GM18951 (cell line): ENCODE results near the gene SIDT2.

Experiments used
- POLR2A ChIP-seq: IDR thresholded peaks from 4 replicates; pipeline ENCODE4 v1.6.1; 2011; ENCODE audit warnings: mild to moderate bottlenecking; ENCODE audit not compliant: insufficient read length, insufficient read depth; ENCODE audit errors: extremely low read depth
- in situ Hi-C: fragments of 300-500 bp; cut with MboI; formaldehyde crosslinking; loops from one replicate; pipeline ENCODE4 v1.12.0; 2022; ENCODE audit warnings: low sequenced_read_pairs, mixed read lengths, inconsistent platforms; ENCODE audit not compliant: unreplicated experiment

Gene SIDT2

GRCh38 chr11:117205211-117205818, 26.8 kb downstream of the SIDT2 start:
- in situ Hi-C loops: loop anchor here (5.0 kb wide), 1 partner anchor 68 kb away; no protein-coding TSS in a partner anchor
- no peak for TF ChIP-seq POLR2A

DNA sequence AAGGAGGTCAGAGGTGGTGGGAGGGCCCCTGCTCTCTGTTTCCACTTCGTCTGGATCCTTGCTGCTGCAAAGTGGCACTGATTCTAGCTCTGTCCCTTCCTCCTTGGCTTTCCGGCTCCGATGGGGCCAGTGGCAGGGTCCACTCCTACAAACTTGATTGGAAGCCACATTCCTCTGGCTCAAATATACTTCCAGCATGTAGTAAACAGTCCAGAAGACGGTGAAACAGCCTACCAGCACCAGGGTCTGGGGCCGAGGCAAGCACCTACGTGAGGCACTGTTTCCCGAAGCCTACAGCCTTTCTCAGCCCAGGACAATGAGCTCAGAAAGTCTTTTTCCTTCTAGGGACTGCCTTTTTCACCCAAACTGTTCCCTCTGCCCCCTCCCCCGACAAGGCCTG, 27.6 kb downstream of the SIDT2 start:
- in situ Hi-C loops: loop anchor here (5.0 kb wide), 1 partner anchor 69 kb away; no protein-coding TSS in a partner anchor

DNA sequence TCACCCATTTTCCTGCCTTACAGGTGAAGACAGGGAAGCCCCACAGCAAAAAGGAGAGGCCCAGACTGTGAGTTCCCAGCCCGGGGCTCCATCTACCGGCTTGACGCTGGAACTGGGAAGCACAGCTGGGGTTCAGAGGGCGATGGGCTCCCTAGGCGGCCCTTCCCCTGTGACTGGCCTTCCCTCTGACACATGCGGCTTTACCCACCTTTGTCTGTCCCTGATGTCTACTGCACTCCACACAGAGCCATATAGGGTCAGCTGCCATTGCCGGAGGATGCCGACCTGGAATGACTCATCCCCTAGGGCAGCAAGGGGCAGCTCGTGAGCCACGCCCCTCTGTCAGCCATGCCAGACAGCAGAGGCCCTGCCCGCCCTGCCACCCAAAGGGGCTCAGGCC, 28.3 kb downstream of the SIDT2 start:
- in situ Hi-C loops: loop anchor here (5.0 kb wide), 1 partner anchor 70 kb away; no protein-coding TSS in a partner anchor

DNA sequence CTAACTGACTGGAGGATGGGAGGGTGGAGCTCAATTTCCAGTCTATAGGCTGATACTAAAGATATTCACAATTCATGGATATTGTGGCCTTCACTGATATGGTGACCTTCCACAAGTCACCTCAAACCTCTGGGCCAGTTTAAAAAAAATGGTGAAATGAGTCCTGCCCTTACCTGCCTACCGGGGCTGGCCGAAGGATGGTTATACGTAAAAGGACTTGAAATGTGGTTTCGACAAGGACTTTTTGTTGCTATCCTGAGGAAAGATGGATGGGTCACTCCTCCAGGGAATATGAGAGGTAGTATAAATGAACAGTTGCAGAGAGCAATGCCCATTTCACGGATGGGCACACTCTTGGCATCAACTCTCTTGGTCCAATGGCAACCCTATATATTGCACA, 28.9 kb downstream of the SIDT2 start:
- in situ Hi-C loops: loop anchor here (5.0 kb wide), 1 partner anchor 70 kb away; no protein-coding TSS in a partner anchor

DNA sequence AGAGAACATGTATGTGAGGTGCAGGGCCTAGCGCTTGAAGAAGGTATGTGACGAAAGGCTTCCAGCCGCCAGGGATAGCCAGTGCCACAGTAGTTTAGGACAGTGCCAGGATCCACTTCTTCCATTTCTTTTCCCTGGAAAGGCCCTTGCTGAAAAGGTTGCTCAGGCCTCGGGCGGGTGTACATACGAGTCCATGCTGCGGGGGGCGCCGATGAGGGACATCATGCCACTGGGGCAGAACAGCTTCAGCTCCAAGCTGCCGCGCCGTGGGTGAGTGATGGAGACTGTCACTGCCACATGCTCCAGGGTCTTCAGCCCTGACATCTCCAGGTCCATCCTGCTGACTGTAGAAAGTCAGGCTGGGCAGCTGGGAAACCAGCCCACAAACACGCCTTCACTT, 30.2 kb downstream of the SIDT2 start:
- in situ Hi-C loops: loop anchor here (5.0 kb wide), 1 partner anchor 71 kb away; no protein-coding TSS in a partner anchor

- in situ Hi-C loops: loop anchor here (5.0 kb wide), 1 partner anchor 72 kb away; no protein-coding TSS in a partner anchor
These were observed 31.0 kb downstream of the SIDT2 start for GRCh38 chr11:117209351-117210125.

GRCh38 chr11:117210620-117211019, 32.1 kb downstream of the SIDT2 start:
- no peak for TF ChIP-seq POLR2A
- in situ Hi-C loops: no loop called here

DNA sequence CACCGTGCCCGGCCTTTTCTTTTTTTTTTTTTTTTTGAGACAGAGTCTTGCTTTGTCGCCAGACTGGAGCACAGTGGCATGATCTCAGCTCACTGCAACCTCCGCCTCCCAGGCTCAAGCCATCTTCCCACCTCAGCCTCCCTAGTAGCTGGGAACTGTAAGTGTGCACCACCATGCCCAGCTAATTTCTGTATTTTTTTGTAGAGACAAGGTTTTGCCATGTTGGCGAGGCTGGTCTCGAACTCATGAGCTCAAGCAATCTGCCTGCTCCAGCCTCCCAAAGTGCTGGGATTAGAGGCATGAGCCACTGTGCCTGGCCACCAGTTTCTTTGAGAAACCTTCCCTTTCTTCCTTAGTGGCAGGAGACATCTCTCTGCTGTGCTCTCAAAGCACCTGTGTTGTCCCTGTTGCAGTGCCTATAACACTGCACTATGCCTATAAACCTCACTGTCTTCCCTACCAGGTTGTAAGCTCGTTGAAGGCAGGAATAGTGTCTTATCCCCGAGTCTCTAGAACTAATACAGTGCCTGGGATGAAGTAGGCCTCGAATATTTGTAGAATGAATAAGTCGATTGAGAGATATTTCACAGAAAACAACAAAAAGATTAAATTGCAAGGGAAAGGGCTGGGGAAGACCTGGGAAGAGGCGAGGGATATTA, 34.3 kb downstream of the SIDT2 start:
- in situ Hi-C loops: no loop called here
- no peak for TF ChIP-seq POLR2A

DNA sequence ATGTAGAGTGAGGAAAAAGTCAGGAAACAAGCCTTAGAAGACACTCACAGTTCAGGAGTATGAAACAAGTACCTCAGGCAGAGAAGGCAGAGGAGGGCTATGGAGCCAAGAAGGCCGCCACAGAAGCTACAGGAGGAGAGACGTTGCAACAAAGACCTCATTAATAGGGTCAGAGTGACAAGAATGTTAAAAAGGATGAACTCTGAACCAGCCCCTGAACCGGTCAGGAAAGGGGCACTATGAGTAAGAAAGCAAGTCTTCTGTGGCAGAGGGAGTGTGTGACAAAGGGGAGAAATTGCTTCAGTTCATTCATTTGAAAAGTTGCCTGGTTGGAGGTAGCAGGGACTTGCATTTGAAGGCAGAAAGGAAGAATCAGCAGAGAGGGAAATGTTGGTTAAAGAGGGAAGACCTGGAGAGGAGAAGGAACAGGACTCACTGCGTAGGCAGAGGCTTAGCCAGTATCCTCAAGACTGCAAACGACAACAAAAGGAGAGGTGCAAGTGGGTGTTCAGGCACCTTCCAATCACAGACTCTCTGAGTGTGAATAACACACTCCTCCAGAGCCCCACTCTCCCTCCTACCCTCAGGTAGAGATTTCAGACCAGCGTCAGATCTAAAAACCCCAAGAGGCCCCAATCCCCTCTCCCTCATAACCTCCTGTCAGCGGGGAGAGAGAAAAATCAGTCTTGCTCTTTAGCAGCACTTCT, 36.0 kb downstream of the SIDT2 start:
- in situ Hi-C loops: no loop called here

GRCh38 chr11:117217141-117218084, 38.9 kb downstream of the SIDT2 start:
- no peak for TF ChIP-seq POLR2A
- in situ Hi-C loops: no loop called here

More for the DNA sequence above, 36.0 kb downstream of the SIDT2 start:
- TF ChIP-seq POLR2A: no peak

GRCh38 chr11:117218133-117218915, 39.8 kb downstream of the SIDT2 start:
- no peak for TF ChIP-seq POLR2A
- in situ Hi-C loops: no loop called here

DNA sequence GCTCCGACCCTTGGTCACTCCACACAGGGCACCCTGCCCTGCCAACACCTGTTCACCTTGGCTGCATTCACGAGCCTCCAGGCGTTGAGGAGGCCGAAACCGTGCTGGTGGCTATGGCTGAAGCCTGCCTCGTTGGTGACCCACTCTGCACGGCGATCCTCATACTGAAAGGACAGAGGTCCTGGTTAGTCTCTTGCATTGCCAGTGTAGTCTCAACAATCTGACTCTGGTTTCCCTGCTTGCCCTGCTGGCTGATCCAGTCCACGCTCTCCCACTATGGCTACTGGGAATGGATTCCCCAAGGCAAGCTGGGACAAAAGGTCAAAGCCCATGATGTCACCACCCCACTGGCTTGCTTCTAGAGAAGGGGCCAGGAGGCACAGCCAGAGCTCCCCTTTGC, 40.5 kb downstream of the SIDT2 start:
- in situ Hi-C loops: no loop called here
- no peak for TF ChIP-seq POLR2A
